Neutrophil (primary cell): Measurements from ENCODE around the gene NYAP2.

Source experiments
- H3K27ac ChIP-seq: fragments of 200-600 bp; sonication (generic); 2 replicates; pipeline ENCODE4 v1.5.1; 2016; ENCODE audit warnings: mild to moderate bottlenecking, moderate library complexity
- H3K27me3 ChIP-seq: fragments of 200-600 bp; sonication (generic); 2 replicates; pipeline ENCODE4 v1.6.0; 2016; ENCODE audit warnings: mild to moderate bottlenecking
- H3K36me3 ChIP-seq: fragments of 200-600 bp; sonication (generic); 2 replicates; pipeline ENCODE4 v1.5.1; 2017
- H3K4me1 ChIP-seq, 2 experiments: fragments of 200-600 bp in 1 of 2; sonication (generic) in 1 of 2; 1 replicate in 1 of 2; 2 replicates in 1 of 2; pipeline versions ENCODE4 v1.5.1 to v1.6.1; 2013 to 2016; ENCODE audit warnings: low read depth in 1 of 2, low read length in 1 of 2, mild to moderate bottlenecking in 1 of 2, moderate library complexity in 1 of 2; ENCODE audit not compliant: control insufficient read depth in 1 of 2, insufficient read depth in 1 of 2
- H3K4me3 ChIP-seq, 2 experiments: fragments of 200-600 bp in 1 of 2; sonication (generic) in 1 of 2; 1 replicate in 1 of 2; 2 replicates in 1 of 2; pipeline ENCODE4 v1.5.1; 2013 to 2016; ENCODE audit warnings: low read depth in 1 of 2, low read length in 1 of 2, mild to moderate bottlenecking in 1 of 2, moderate library complexity in 1 of 2
- H3K9me3 ChIP-seq: fragments of 200-600 bp; sonication (generic); 2 replicates; pipeline ENCODE4 v1.5.1; 2016
- CTCF ChIP-seq: fragments of 200-600 bp; sonication (generic); IDR thresholded peaks from 2 replicates; pipeline ENCODE4 v1.5.1; 2016; ENCODE audit warnings: antibody characterized with exemption

Gene NYAP2

GRCh38 chr2:225378984-225379383 lies 20.5 kb upstream of the NYAP2 start:
- Histone ChIP-seq H3K27ac (no peak overlapping the region), H3K27me3 (no peaks in the 10 kb centered on the region), H3K9me3 (no peaks in the 10 kb centered on the region), H3K36me3 (no peaks in the 10 kb centered on the region), H3K4me3 (no peak overlapping the region), H3K4me1 (no peaks in the 10 kb centered on the region)
- TF ChIP-seq CTCF = no peak

- no peaks in the 10 kb centered on the region for H3K36me3 ChIP-seq
- no peak overlapping the region for H3K4me3 ChIP-seq
- H3K4me1 ChIP-seq = no peaks in the 10 kb centered on the region
- TF ChIP-seq CTCF = no peak
- no peaks in the 10 kb centered on the region for H3K27me3 ChIP-seq
- no peak overlapping the region for H3K27ac ChIP-seq
- H3K9me3 ChIP-seq = no peaks in the 10 kb centered on the region
Measured at GRCh38 chr2:225379856-225380255, 19.7 kb upstream of the NYAP2 start.

- no peak for TF ChIP-seq CTCF
- H3K36me3 ChIP-seq = no peaks in the 10 kb centered on the region
- no peaks in the 10 kb centered on the region for H3K27me3 ChIP-seq
- no peaks in the 10 kb centered on the region for H3K4me1 ChIP-seq
- no peak overlapping the region for H3K27ac ChIP-seq
- no peak overlapping the region for H3K4me3 ChIP-seq
- no peaks in the 10 kb centered on the region for H3K9me3 ChIP-seq
Measured at GRCh38 chr2:225381609-225382008, 17.9 kb upstream of the NYAP2 start.

GRCh38 chr2:225398372-225398771 lies 1.1 kb upstream of the NYAP2 start:
- TF ChIP-seq CTCF = no peak
- no peaks in the 10 kb centered on the region for H3K36me3 ChIP-seq
- H3K9me3 ChIP-seq = no peaks in the 10 kb centered on the region
- no peaks in the 10 kb centered on the region for H3K4me1 ChIP-seq
- no peak overlapping the region for H3K4me3 ChIP-seq
- H3K27me3 ChIP-seq = no peaks in the 10 kb centered on the region
- H3K27ac ChIP-seq = no peak overlapping the region

GRCh38 chr2:225400060-225400511 lies 576 bp downstream of the NYAP2 start:
- no peak overlapping the region for H3K4me3 ChIP-seq
- no peaks in the 10 kb centered on the region for H3K4me1 ChIP-seq
- no peak for TF ChIP-seq CTCF
- no peaks in the 10 kb centered on the region for H3K36me3 ChIP-seq
- no peaks in the 10 kb centered on the region for H3K9me3 ChIP-seq
- no peak overlapping the region for H3K27ac ChIP-seq
- no peaks in the 10 kb centered on the region for H3K27me3 ChIP-seq
